Sigmoid colon (tissue), 7 donors: ENCODE measurements around the gene FGFRL1. TPM values are rescaled to one million over a fixed set of nuclear protein-coding genes. Genes with fewer than 3 reads are reported as not detected.

Source experiments
- DNase-seq: peaks from one replicate; pipeline ENCODE4 v3.0.0-alpha.2; 2019
- H3K27ac ChIP-seq, 4 donors: fragments of 200-600 bp; sonication (generic); one replicate each; pipeline ENCODE4 v1.5.1; 2016 to 2019; ENCODE audit warnings: mild to moderate bottlenecking in 1 of 4
- H3K27me3 ChIP-seq, 3 donors: fragments of 200-600 bp; sonication (generic); one replicate each; pipeline ENCODE4 v1.5.1; 2019; ENCODE audit warnings: mild to moderate bottlenecking in 1 of 3
- H3K36me3 ChIP-seq, 4 donors: fragments of 200-600 bp; sonication (generic); one replicate each; pipeline ENCODE4 v1.5.1; 2016 to 2019
- H3K4me1 ChIP-seq, 4 donors: fragments of 200-600 bp; sonication (generic); one replicate each; pipeline ENCODE4 v1.5.1; 2017 to 2019
- H3K4me3 ChIP-seq, 4 donors: fragments of 200-600 bp; sonication (generic); one replicate each; pipeline ENCODE4 v1.5.1; 2017 to 2019; ENCODE audit warnings: mild to moderate bottlenecking in 2 of 4, moderate library complexity in 1 of 4
- H3K9me3 ChIP-seq, 4 donors: fragments of 200-600 bp in 3 of 4; sonication (generic) in 3 of 4; one replicate each; pipeline versions ENCODE4 v1.5.1 to v1.6.1; 2013 to 2019
- CTCF ChIP-seq, 4 experiments: fragments of 450-650 bp in 3 of 4; fragments of 200-600 bp in 1 of 4; IDR thresholded peaks; one replicate each; pipeline ENCODE4 v1.5.1; 2016 to 2019; ENCODE audit warnings: antibody characterized with exemption in 4 of 4, mild to moderate bottlenecking in 3 of 4, moderate library complexity in 2 of 4
- EP300 ChIP-seq, 4 donors: sonication (generic); formaldehyde crosslinking; IDR thresholded peaks; one replicate each; pipeline ENCODE4 v1.6.1; 2017; ENCODE audit warnings: antibody characterized with exemption in 4 of 4
- POLR2A ChIP-seq, 2 donors: fragments of 450-650 bp; IDR thresholded peaks; one replicate each; pipeline ENCODE4 v1.6.1; 2016; ENCODE audit warnings: antibody characterized with exemption in 2 of 2, mild to moderate bottlenecking in 2 of 2, moderate library complexity in 2 of 2
- POLR2AphosphoS5 ChIP-seq, 4 donors: sonication (generic); formaldehyde crosslinking; IDR thresholded peaks; one replicate each; pipeline ENCODE4 v1.6.1; 2017; ENCODE audit warnings: antibody characterized with exemption in 4 of 4
- WGBS, 2 donors: extraction: QIAGEN DNeasy Blood & Tissue Kit; methylation state at CpG; one replicate each; pipeline ENCODE4 v1.1.7; 2013; 5-methylcytosine and 5-hydroxymethylcytosine counted together
- intact Hi-C: fragments of 100-400 bp; cut with DNase I; formaldehyde crosslinking; loops from one replicate; pipeline ENCODE4 v1.15.1; 2023
- polyA plus RNA-seq, 3 donors: library from polyadenylated mRNA; stranded (reverse); fragments of 200-250 nt; gene quantifications; one replicate each; pipeline ENCODE4 v1.2.3, GENCODE V29; 2013
- total RNA-seq, 4 donors: library from RNA; depleted of rRNA; stranded (reverse); fragments of >200 nt; gene quantifications; one replicate each; pipeline ENCODE4 v1.1.0, GENCODE V29; 2016
- donor health status: healthy with polysubstance abuse.
- donor health status: Bipolar disorder and iron deficiency.
- donor health status: healthy.

The FGFRL1 gene
- total and polyA plus RNA-seq, 7 donors, result 1.2 to 12.1 (median 6.8) TPM

- 26 to 70% methylated on average over 16 of the region's 16 CpGs for WGBS, 2 donors
- Histone ChIP-seq H3K9me3 (no peaks in the 10 kb centered on the region), H3K27ac (no peak overlapping the region), H3K27me3 (peaks cover 12 to 79% (median 42%) of the 10 kb centered on the region in 3 donors), H3K4me3 (no peak overlapping the region), H3K36me3 (no peaks in the 10 kb centered on the region), H3K4me1 (peaks cover 0 to 8% (median 0%) of the 10 kb centered on the region in 4 donors)
- no peak for TF ChIP-seq CTCF (IDR thresholded peaks at IDR 0.05)
- TF ChIP-seq EP300 (IDR thresholded peaks at IDR 0.05), result no peak
- no peak for TF ChIP-seq POLR2AphosphoS5 (IDR thresholded peaks at IDR 0.05)
- TF ChIP-seq POLR2A (IDR thresholded peaks at IDR 0.05), result no peak
- peak; percentile 46 for DNase-seq
- intact Hi-C loops, result no loop called here
Measured at GRCh38 chr4:1058997-1059665, 47.7 kb downstream of the FGFRL1 start.

- TF ChIP-seq POLR2A (IDR thresholded peaks at IDR 0.05) (no peak), EP300 (IDR thresholded peaks at IDR 0.05) (no peak), CTCF (IDR thresholded peaks at IDR 0.05) (no peak), POLR2AphosphoS5 (IDR thresholded peaks at IDR 0.05) (no peak)
- intact Hi-C loops, result no loop called here
- 56 to 81% methylated on average over 10 of the region's 10 CpGs for WGBS, 2 donors
- H3K9me3 ChIP-seq, result no peaks in the 10 kb centered on the region
- no peak overlapping the region for H3K4me3 ChIP-seq
- H3K27me3 ChIP-seq, result peaks cover 12 to 72% (median 42%) of the 10 kb centered on the region in 3 donors
- peak; percentile 58 for DNase-seq
- peaks cover 0 to 8% (median 0%) of the 10 kb centered on the region in 4 donors for H3K4me1 ChIP-seq
- H3K27ac ChIP-seq, result no peak overlapping the region
- H3K36me3 ChIP-seq, result no peaks in the 10 kb centered on the region
Measured at GRCh38 chr4:1060121-1060520, 48.7 kb downstream of the FGFRL1 start.

DNA sequence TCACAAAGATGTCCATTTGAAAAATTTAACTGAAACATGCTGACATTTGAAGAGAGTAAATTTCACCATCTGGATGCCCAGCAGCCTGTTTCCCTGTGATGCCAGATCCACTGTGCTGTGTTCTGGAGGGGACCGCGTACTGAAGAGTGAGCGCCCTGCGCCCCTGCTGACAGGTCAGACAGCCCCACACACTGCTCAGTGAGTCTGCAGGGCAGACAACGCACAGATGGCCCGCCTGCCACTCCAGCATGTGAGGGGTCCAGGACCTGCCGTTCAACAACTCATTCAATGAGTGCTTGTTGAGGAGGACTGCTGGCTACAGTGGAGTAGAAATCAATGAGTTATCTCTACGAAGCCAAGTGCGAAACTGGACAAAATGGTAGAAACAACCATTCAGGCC lies 49.2 kb downstream of the FGFRL1 start:
- H3K36me3 ChIP-seq, result no peaks in the 10 kb centered on the region
- no peak for TF ChIP-seq POLR2A (IDR thresholded peaks at IDR 0.05)
- peaks cover 7 to 67% (median 42%) of the 10 kb centered on the region in 3 donors for H3K27me3 ChIP-seq
- H3K9me3 ChIP-seq, result no peaks in the 10 kb centered on the region
- intact Hi-C loops, result no loop called here
- no peak overlapping the region for H3K27ac ChIP-seq
- peak; percentile 15 for DNase-seq
- WGBS, 2 donors, result 93 to 96% methylated on average over 9 of the region's 9 CpGs
- peaks cover 0 to 5% (median 0%) of the 10 kb centered on the region in 4 donors for H3K4me1 ChIP-seq
- H3K4me3 ChIP-seq, result no peak overlapping the region

GRCh38 chr4:1061056-1061700 lies 49.8 kb downstream of the FGFRL1 start:
- H3K4me3 ChIP-seq, result no peak overlapping the region
- DNase-seq, result peak; percentile 39
- no peaks in the 10 kb centered on the region for H3K9me3 ChIP-seq
- intact Hi-C loops, result no loop called here
- no peak overlapping the region for H3K27ac ChIP-seq
- 86 to 89% methylated on average over 14 of the region's 14 CpGs for WGBS, 2 donors
- H3K27me3 ChIP-seq, result peaks cover 3 to 63% (median 37%) of the 10 kb centered on the region in 3 donors
- TF ChIP-seq CTCF (IDR thresholded peaks at IDR 0.05) (no peak), POLR2AphosphoS5 (IDR thresholded peaks at IDR 0.05) (no peak)
- no peaks in the 10 kb centered on the region for H3K36me3 ChIP-seq
- no peaks in the 10 kb centered on the region for H3K4me1 ChIP-seq

DNA sequence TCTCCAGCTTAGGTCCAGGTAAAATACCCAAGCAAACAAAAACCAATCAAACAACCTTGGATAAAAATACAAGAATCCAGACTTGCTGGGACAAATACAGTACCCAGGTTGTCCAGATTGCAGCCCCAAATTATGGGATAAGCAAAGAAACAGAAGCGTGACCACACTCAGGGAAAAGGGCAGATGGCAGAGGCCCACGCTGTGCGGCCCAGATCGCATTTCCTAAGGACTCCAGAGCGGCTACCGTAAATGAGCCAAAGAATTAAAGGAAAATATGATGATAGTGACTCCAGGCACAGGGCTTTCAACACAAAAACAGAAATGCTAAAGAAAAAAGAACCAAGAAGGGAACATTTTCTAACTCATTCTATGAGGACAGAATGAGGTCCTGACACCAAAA lies 50.3 kb downstream of the FGFRL1 start:
- H3K4me3 ChIP-seq, result no peak overlapping the region
- H3K9me3 ChIP-seq, result no peaks in the 10 kb centered on the region
- H3K27ac ChIP-seq, result no peak overlapping the region
- no peaks in the 10 kb centered on the region for H3K4me1 ChIP-seq
- TF ChIP-seq POLR2A (IDR thresholded peaks at IDR 0.05), result no peak
- no peak for TF ChIP-seq EP300 (IDR thresholded peaks at IDR 0.05)
- TF ChIP-seq CTCF (IDR thresholded peaks at IDR 0.05), result no peak
- no peak for TF ChIP-seq POLR2AphosphoS5 (IDR thresholded peaks at IDR 0.05)
- DNase-seq, result no peak
- H3K36me3 ChIP-seq, result no peaks in the 10 kb centered on the region
- H3K27me3 ChIP-seq, result peaks cover 3 to 60% (median 31%) of the 10 kb centered on the region in 3 donors
- WGBS, 2 donors, result 95 to 96% methylated on average over 6 of the region's 6 CpGs
- intact Hi-C loops, result no loop called here
